ENCODE data around the gene SEC61G. TPM values are rescaled to one million over a fixed set of nuclear protein-coding genes. Genes with fewer than 3 reads are reported as not detected.

The SEC61G gene
- total and polyA plus RNA-seq, 8 donors = 116 to 180 (median 169) TPM

GRCh38 chr7:54788664-54789063 lies 29.7 kb upstream of the SEC61G start:
- Histone ChIP-seq H3K4me1 (no peaks in the 10 kb centered on the region), H3K4me3 (no peak overlapping the region), H3K9me3 (no peaks in the 10 kb centered on the region), H3K27ac (no peak overlapping the region), H3K27me3 (no peaks in the 10 kb centered on the region), H3K36me3 (no peaks in the 10 kb centered on the region)
- peak; percentile 94 for ATAC-seq
- intact Hi-C loops (cut with DNase I) = no loop called here
- peak in 2 of 4 donors; percentile 57 to 78 for DNase-seq
- TF ChIP-seq CTCF (IDR thresholded peaks at IDR 0.05) = peak; percentile 41 to 56

- DNase-seq = peak in 1 of 4 donors; percentile 32
- H3K4me3 ChIP-seq = no peak overlapping the region
- H3K9me3 ChIP-seq = no peaks in the 10 kb centered on the region
- intact Hi-C loops (cut with DNase I) = no loop called here
- no peaks in the 10 kb centered on the region for H3K27me3 ChIP-seq
- no peak for TF ChIP-seq CTCF (IDR thresholded peaks at IDR 0.05)
- H3K27ac ChIP-seq = no peak overlapping the region
- no peaks in the 10 kb centered on the region for H3K4me1 ChIP-seq
- H3K36me3 ChIP-seq = no peaks in the 10 kb centered on the region
- no peak for ATAC-seq
These were observed 26.2 kb upstream of the SEC61G start for GRCh38 chr7:54785261-54785660.

GRCh38 chr7:54783952-54784351 lies 24.9 kb upstream of the SEC61G start:
- no peak for DNase-seq
- no peak overlapping the region for H3K27ac ChIP-seq
- ATAC-seq = no peak
- H3K4me3 ChIP-seq = no peak overlapping the region
- no peak for TF ChIP-seq CTCF (IDR thresholded peaks at IDR 0.05)
- intact Hi-C loops (cut with DNase I) = no loop called here
- no peaks in the 10 kb centered on the region for H3K27me3 ChIP-seq
- no peaks in the 10 kb centered on the region for H3K9me3 ChIP-seq
- no peaks in the 10 kb centered on the region for H3K36me3 ChIP-seq
- H3K4me1 ChIP-seq = no peaks in the 10 kb centered on the region

- no peaks in the 10 kb centered on the region for H3K36me3 ChIP-seq
- no peaks in the 10 kb centered on the region for H3K4me1 ChIP-seq
- no peak overlapping the region for H3K27ac ChIP-seq
- H3K4me3 ChIP-seq = no peak overlapping the region
- intact Hi-C loops (cut with DNase I) = no loop called here
- no peaks in the 10 kb centered on the region for H3K27me3 ChIP-seq
- H3K9me3 ChIP-seq = no peaks in the 10 kb centered on the region
- ATAC-seq (no peak), DNase-seq (no peak)
- no peak for TF ChIP-seq CTCF (IDR thresholded peaks at IDR 0.05)
These were observed 23.8 kb upstream of the SEC61G start for GRCh38 chr7:54782829-54783228.

- intact Hi-C loops (cut with DNase I) = no loop called here
These were observed 23.3 kb upstream of the SEC61G start for GRCh38 chr7:54782314-54782713.

More at GRCh38 chr7:54782314-54782713, 23.3 kb upstream of the SEC61G start:
- H3K27me3 ChIP-seq = no peaks in the 10 kb centered on the region
- no peaks in the 10 kb centered on the region for H3K36me3 ChIP-seq
- H3K4me3 ChIP-seq = no peak overlapping the region
- no peak overlapping the region for H3K27ac ChIP-seq
- no peak for ATAC-seq
- TF ChIP-seq CTCF (IDR thresholded peaks at IDR 0.05) = no peak
- H3K4me1 ChIP-seq = no peaks in the 10 kb centered on the region
- H3K9me3 ChIP-seq = no peaks in the 10 kb centered on the region
- DNase-seq = peak in 1 of 4 donors; percentile 55

Data from left lung (tissue), 10 donors.